ENCODE results near the gene SUCLA2. TPM values are rescaled to one million over a fixed set of nuclear protein-coding genes. Genes with fewer than 3 reads are reported as not detected.

SUCLA2 gene
- 28.9 to 33.4 TPM (median 31.3 TPM) in 5 replicates for total RNA-seq (2022; extraction: Qiagen RNA extraction; ENCODE audit: low read depth)

GRCh38 chr13:48001114-48001881, at the start of gene SUCLA2:
SUCLA2 (minus strand) TSS chr13:48001273; CDS start chr13:48001269, 4 bp downstream.

GRCh38 chr13:48037346-48038173, 36.5 kb upstream of the SUCLA2 start, which contains the start of gene NUDT15:
NUDT15 (plus strand) TSS chr13:48037726; CDS start chr13:48037747, 21 bp downstream.

Other genes with a start within 250 kb of the SUCLA2 start
- 26.1 to 31.1 TPM (median 27.1 TPM) in 5 replicates for gene NUDT15, start 36.5 kb upstream of the SUCLA2 start, total RNA-seq (2022; extraction: Qiagen RNA extraction; ENCODE audit: low read depth)
- gene MED4, start 93.8 kb upstream of the SUCLA2 start, total RNA-seq (2022; extraction: Qiagen RNA extraction; ENCODE audit: low read depth): 35.6 to 46.8 TPM (median 36.9 TPM) in 5 replicates
- 125 to 180 TPM (median 139 TPM) in 5 replicates for gene ITM2B, start 231.9 kb upstream of the SUCLA2 start, total RNA-seq (2022; extraction: Qiagen RNA extraction; ENCODE audit: low read depth)